MCF 10A (cell line): ENCODE data around the gene FXN. TPM values are rescaled to one million over a fixed set of nuclear protein-coding genes. Genes with fewer than 3 reads are reported as not detected.

Experiments used
- BruUV-seq: library from RNA; stranded (reverse); fragments of 400-500 nt; replicated peaks from 2 replicates; lab custom pipeline; 2021; lab: Mats Ljungman, UMichigan
- CTCF ChIA-PET: fragments of 300-600 bp; sonication (Branson Sonifier 250); formaldehyde crosslinking; extraction: SDS; loops from one replicate; lab custom pipeline; 2021; ENCODE audit warnings: antibody characterized with exemption, inconsistent platforms; lab: Yijun Ruan, JAX
- POLR2A ChIA-PET: fragments of 300-600, 350-650 bp; sonication (Branson Sonifier 250); formaldehyde crosslinking; extraction: SDS; loops from one replicate; lab custom pipeline; 2020; ENCODE audit warnings: antibody characterized with exemption, inconsistent platforms; lab: Yijun Ruan, JAX
- DNase-seq: peaks from one replicate; pipeline ENCODE4 v3.0.0-alpha.2; 2018; ENCODE audit not compliant: unreplicated experiment
- H3K27ac Mint-ChIP-seq: one replicate; pipeline ENCODE4 v1.8.0; 2022; ENCODE audit warnings: mild to moderate bottlenecking, low read depth, mixed read lengths; ENCODE audit not compliant: unreplicated experiment
- H3K27me3 Mint-ChIP-seq: one replicate; pipeline ENCODE4 v1.8.0; 2022; ENCODE audit warnings: mixed read lengths; ENCODE audit not compliant: insufficient read depth, unreplicated experiment
- H3K36me3 Mint-ChIP-seq: one replicate; pipeline ENCODE4 v1.8.0; 2022; ENCODE audit warnings: mild to moderate bottlenecking, moderate library complexity, mixed read lengths; ENCODE audit not compliant: insufficient read depth, unreplicated experiment
- H3K4me1 Mint-ChIP-seq: one replicate; pipeline ENCODE4 v1.8.0; 2022; ENCODE audit warnings: mixed read lengths; ENCODE audit not compliant: insufficient read depth, unreplicated experiment
- H3K4me3 Mint-ChIP-seq: one replicate; pipeline ENCODE4 v1.8.0; 2022; ENCODE audit warnings: mild to moderate bottlenecking, moderate library complexity, mixed read lengths; ENCODE audit not compliant: unreplicated experiment
- H3K9me3 Mint-ChIP-seq: one replicate; pipeline ENCODE4 v1.8.0; 2022; ENCODE audit warnings: mixed read lengths; ENCODE audit not compliant: unreplicated experiment
- CTCF ChIP-seq: fragments of 200-600 bp; IDR thresholded peaks from one replicate; pipeline ENCODE4 v1.8.0; 2022; ENCODE audit warnings: antibody characterized with exemption, mild to moderate bottlenecking; ENCODE audit not compliant: unreplicated experiment
- intact Hi-C: fragments of 100-400 bp; cut with micrococcal nuclease; formaldehyde crosslinking; loops from 2 replicates; pipeline ENCODE4 v1.14.1; 2022
- total RNA-seq: library from RNA; stranded (reverse); gene quantifications from 2 replicates; pipeline ENCODE4 v1.2.3, GENCODE V29; 2022

FXN gene
- total RNA-seq, 1 experiment from 2014 or later, result 31.6 TPM

DNA sequence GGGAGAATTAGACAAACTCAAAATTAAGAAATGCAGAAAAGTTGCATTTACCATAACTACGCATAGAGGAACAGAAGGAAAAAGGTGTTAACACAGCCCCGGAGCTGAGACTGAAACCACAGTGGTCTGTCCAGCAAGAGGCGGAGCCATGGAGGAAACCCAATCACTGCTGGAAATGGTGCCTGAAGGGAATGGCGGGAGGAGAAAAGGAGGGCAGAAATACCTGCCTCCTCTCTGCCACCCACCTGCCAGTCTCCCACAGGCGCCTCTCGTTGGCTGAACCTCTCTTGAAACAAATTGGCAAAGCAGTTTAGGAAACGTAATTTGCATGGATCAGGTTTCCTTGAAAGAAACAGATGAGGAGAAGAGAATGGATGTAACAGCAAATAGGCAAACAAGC lies 11.9 kb upstream of the FXN start:
- H3K27ac Mint-ChIP-seq, result no peak overlapping the region
- no peak for TF ChIP-seq CTCF
- H3K27me3 Mint-ChIP-seq, result peaks cover 35% of the 10 kb centered on the region
- intact Hi-C loops, result no loop called here
- ChIA-PET POLR2A (no interaction called here), CTCF (interaction anchor here (0.6 to 5.3 kb wide), 7 partner anchors 11 to 442 kb away, joined by 3 to 32 read pairs (median 5); partner anchors contain the start of gene FXN)
- H3K36me3 Mint-ChIP-seq, result no peaks in the 10 kb centered on the region
- no peak overlapping the region for H3K4me3 Mint-ChIP-seq
- peaks cover 6% of the 10 kb centered on the region for H3K4me1 Mint-ChIP-seq
- peak; percentile 30 for DNase-seq
- no TSS peak for BruUV-seq
- H3K9me3 Mint-ChIP-seq, result no peaks in the 10 kb centered on the region

DNA sequence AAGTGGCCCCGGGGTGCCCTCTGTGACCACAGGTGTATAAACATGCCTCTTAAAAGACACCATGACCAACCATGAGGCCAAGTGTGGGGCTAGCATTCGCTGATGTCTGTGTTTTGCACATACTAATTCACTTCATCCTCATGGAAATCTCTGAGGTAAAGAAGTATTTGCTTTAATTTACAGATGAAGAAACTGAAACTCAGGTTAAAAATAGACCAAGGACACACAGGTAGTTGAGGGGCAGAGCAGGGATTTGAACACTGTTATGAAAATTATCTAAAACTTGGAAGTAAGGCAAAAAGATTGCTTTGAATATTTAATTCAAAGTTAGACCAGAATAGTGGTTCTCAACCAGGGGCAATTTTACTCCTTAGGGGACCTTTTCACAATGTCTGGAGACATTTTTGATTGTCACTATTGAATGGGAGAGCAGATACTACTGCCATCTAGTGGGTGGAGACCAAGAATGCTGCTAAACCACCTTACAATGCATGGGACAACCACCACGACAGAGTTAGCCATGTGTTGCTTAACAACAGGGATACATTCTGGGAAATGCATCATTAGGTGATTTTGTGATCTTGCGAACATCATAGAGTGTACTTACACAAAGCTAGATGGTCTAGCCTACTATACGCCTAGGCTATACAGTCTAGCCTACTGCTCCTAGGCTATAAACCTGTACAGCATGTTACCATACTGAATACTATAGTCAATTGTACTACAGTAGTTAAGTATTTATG lies 8.0 kb upstream of the FXN start:
- Mint-ChIP-seq H3K27me3 (peaks cover 21% of the 10 kb centered on the region), H3K27ac (no peak overlapping the region), H3K4me1 (peaks cover 6% of the 10 kb centered on the region), H3K36me3 (no peaks in the 10 kb centered on the region), H3K4me3 (no peak overlapping the region), H3K9me3 (no peaks in the 10 kb centered on the region)
- POLR2A ChIA-PET, result no interaction called here
- no TSS peak for BruUV-seq
- peak; percentile 69 for TF ChIP-seq CTCF
- CTCF ChIA-PET, result interaction anchor here (0.6 to 5.3 kb wide), 24 partner anchors 7 to 547 kb away, joined by 3 to 32 read pairs (median 4); partner anchors contain the start of genes FXN and PRKACG
- intact Hi-C loops, result loop anchor here (1.0 kb wide), 1 partner anchor 443 kb away; no protein-coding TSS in a partner anchor
- DNase-seq, result peak; percentile 67

DNA sequence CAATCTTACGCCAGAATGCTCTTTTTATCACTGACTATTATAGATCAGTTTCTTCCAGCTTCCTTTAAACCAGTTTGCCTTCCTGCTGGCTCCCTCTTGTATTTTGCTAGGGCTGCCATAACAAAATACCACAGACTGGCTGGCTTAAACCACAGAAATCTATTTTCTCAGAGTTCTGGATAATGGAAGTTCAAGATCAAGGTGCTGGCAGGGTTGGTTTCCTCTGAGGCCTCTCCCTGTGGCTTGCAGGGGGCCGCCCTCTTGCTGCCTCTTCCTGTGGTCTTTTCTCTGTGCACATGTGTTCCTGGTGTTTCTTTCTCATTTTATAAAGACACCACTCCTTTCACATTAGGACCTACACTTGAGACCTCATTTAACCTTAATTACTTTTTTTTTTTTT lies 6.8 kb upstream of the FXN start:
- Mint-ChIP-seq H3K27ac (no peak overlapping the region), H3K9me3 (no peaks in the 10 kb centered on the region), H3K4me3 (no peak overlapping the region), H3K27me3 (peaks cover 9% of the 10 kb centered on the region), H3K36me3 (no peaks in the 10 kb centered on the region), H3K4me1 (peaks cover 5% of the 10 kb centered on the region)
- CTCF ChIA-PET, result interaction anchor here (0.6 to 2.0 kb wide), 20 partner anchors 8 to 605 kb away, joined by 3 to 16 read pairs (median 4); partner anchors contain the start of gene PRKACG
- no TSS peak for BruUV-seq
- no peak for DNase-seq
- no peak for TF ChIP-seq CTCF
- intact Hi-C loops, result no loop called here
- POLR2A ChIA-PET, result no interaction called here

- POLR2A ChIA-PET, result no interaction called here
- Mint-ChIP-seq H3K27me3 (peaks cover under 1% of the 10 kb centered on the region), H3K4me3 (no peak overlapping the region), H3K4me1 (no peaks in the 10 kb centered on the region), H3K36me3 (no peaks in the 10 kb centered on the region), H3K9me3 (no peaks in the 10 kb centered on the region), H3K27ac (no peak overlapping the region)
- BruUV-seq, result no TSS peak
- no peak for TF ChIP-seq CTCF
- DNase-seq, result no peak
- CTCF ChIA-PET, result interaction anchor here (0.6 to 1.5 kb wide), 7 partner anchors 327 to 521 kb away, joined by 3 to 4 read pairs (median 3); no protein-coding TSS in a partner anchor
- intact Hi-C loops, result no loop called here
Observed at GRCh38 chr9:69029535-69029934, 6.0 kb upstream of the FXN start.
